Epithelial cell of proximal tubule (primary cell): ENCODE results near the gene UNKL. TPM values are rescaled to one million over a fixed set of nuclear protein-coding genes. Genes with fewer than 3 reads are reported as not detected.

ENCODE experiments used
- DNase-seq: peaks from one replicate; pipeline ENCODE4 v3.0.0-alpha.2; 2011; ENCODE audit warnings: low read depth
- H3K4me3 ChIP-seq: 2 replicates; pipeline ENCODE4 v1.5.1; 2011; ENCODE audit warnings: low read depth, mild to moderate bottlenecking, low read length
- CTCF ChIP-seq: conservative IDR thresholded peaks from 2 replicates; pipeline ENCODE4 v1.5.1; 2012; ENCODE audit warnings: low read depth, mild to moderate bottlenecking, low read length
- total RNA-seq: library from RNA; depleted of rRNA; stranded (reverse); fragments of >200 nt; gene quantifications from 2 replicates; pipeline ENCODE4 v1.2.3, GENCODE V29; 2015

UNKL gene
- total RNA-seq, 1 donor from 2014 or later = 20.1 TPM

DNA sequence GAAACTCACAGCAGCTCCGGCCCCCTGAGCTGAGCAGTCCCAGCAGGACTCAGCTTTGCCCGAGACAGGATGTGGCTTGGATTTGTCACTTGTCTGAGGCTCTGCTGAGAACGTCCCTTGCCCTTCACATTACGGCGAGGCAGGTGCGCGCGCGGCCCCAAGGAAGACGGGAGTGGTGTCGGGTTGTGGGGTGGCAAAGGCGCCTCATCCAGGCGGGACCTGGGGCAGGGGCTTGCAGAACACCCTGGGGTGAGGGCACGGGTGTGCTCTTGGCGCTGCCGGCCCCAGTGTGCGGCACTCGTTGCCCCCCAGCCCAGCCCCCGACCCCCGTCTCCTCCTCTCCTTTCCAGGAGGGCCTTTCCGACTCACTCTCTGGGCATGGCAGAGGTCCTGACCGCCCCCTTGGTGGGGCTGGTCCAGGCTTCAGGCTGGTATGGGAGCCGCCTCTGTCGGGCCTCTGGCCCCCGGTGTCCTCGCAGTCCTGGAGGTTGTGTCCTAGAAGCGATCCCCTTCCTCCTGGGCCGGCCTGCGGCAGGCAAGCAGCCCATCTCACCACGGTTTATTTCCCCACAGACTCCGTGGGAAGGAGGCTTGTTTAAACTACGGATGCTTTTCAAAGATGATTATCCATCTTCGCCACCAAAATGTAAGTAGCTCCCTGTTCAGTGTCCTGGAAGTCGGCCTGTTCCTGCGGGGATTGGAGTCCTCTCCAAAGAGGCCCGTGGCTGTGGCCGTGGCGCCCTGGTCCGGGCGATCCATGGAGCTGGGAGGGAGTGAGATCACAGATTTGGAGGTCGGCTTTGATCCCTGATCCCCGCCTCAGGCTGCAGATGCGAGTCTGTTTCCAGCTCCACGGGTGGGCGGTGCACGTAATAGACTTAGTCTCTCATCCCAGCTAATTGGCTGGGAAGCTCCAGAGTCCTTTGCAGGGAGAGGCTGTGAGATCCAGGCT lies 99.1 kb downstream of the UNKL start:
- DNase-seq = no peak
- TF ChIP-seq CTCF = no peak

GRCh38 chr16:1314399-1315068 lies 100.0 kb downstream of the UNKL start:
- no peak for TF ChIP-seq CTCF
- DNase-seq = no peak

More for the DNA sequence above, 99.1 kb downstream of the UNKL start:
- H3K4me3 ChIP-seq = no peak overlapping the region

DNA sequence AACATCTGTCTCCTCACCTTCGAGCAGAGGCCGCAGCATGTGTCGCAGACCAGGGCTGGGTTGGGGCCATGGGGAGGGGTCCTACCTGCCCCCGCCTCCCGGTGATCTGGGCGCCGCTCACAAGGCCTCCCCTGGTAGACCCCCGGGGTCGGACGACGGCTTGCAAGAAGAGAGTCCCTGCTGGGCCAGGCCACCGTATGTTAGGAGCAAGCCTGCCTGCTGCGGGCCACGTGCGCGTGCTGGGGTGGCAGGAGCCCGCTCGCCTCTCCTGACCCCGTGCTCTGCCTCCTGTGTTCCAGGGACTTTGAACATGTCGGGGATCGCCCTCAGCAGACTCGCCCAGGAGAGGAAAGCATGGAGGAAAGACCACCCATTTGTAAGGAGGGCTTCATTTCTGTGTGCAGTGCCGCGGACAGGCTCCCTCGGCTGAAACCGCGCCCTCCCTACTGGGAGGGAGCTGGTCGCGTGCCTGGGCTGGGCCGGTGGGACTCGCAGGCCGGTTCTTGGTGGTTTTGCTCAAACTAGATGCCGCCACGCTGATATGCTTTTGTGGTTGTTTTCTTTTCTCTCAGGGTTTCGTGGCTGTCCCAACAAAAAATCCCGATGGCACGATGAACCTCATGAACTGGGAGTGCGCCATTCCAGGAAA lies 100.7 kb downstream of the UNKL start:
- no peak for TF ChIP-seq CTCF
- no peak overlapping the region for H3K4me3 ChIP-seq
- DNase-seq = no peak

More at GRCh38 chr16:1314399-1315068, 100.0 kb downstream of the UNKL start:
- no peak overlapping the region for H3K4me3 ChIP-seq

Other genes starting within 250 kb of the UNKL start
- gene TPSG1, start 189.4 kb downstream of the UNKL start, total RNA-seq = not detected in 2 replicates
- gene TPSB2, start 184.5 kb downstream of the UNKL start, total RNA-seq = not detected in 2 replicates
- not detected in 2 replicates for gene TPSAB1, start 174.0 kb downstream of the UNKL start, total RNA-seq
- gene TPSD1, start 158.6 kb downstream of the UNKL start, total RNA-seq = not detected in 2 replicates
- gene UBE2I, start 105.1 kb downstream of the UNKL start, total RNA-seq = 97.0 and 112 TPM in 2 replicates
- 1.5 and 3.9 TPM in 2 replicates for gene BAIAP3, start 81.1 kb downstream of the UNKL start, total RNA-seq
- 123 and 157 TPM in 2 replicates for gene TSR3, start 62.8 kb downstream of the UNKL start, total RNA-seq
- 38.3 and 63.9 TPM in 2 replicates for gene GNPTG, start 62.8 kb downstream of the UNKL start, total RNA-seq
- 17.4 and 23.2 TPM in 2 replicates for gene UQCC4, start 6.0 kb upstream of the UNKL start, total RNA-seq
- not detected in 2 replicates for gene PERCC1, start 16.4 kb upstream of the UNKL start, total RNA-seq
- gene CCDC154, start 29.9 kb upstream of the UNKL start, total RNA-seq = not detected in 2 replicates
- gene CLCN7, start 60.3 kb upstream of the UNKL start, total RNA-seq = 57.3 and 76.2 TPM in 2 replicates
- gene PTX4, start 74.2 kb upstream of the UNKL start, total RNA-seq = not detected in 2 replicates
- 33.5 and 45.9 TPM in 2 replicates for gene TELO2, start 78.7 kb upstream of the UNKL start, total RNA-seq
- gene TMEM204, start 119.0 kb upstream of the UNKL start, total RNA-seq = 1.4 TPM in 1 of 2 replicates, not detected in the other
- 4.6 and 12.5 TPM in 2 replicates for gene IFT140, start 197.4 kb upstream of the UNKL start, total RNA-seq
- 6.9 and 8.0 TPM in 2 replicates for gene CRAMP1, start 197.7 kb upstream of the UNKL start, total RNA-seq